Esophagus muscularis mucosa (tissue), 3 donors: Measurements from ENCODE around the gene ANKRD16.
"Not testable (repeated sequence)": the region's sequence is repeated elsewhere in the genome, so short reads cannot be mapped to it uniquely, and the experiment has no call there.

Source experiments
- CTCF ChIP-seq, 3 experiments: fragments of 200-600 bp in 2 of 3; fragments of 450-650 bp in 1 of 3; sonication (generic) in 2 of 3; IDR thresholded peaks; one replicate each; pipeline ENCODE4 v1.5.1; 2017 to 2019; ENCODE audit warnings: antibody characterized with exemption in 3 of 3, mild to moderate bottlenecking in 2 of 3, moderate library complexity in 1 of 3
- POLR2AphosphoS5 ChIP-seq, 2 donors: sonication (generic); formaldehyde crosslinking; IDR thresholded peaks; one replicate each; pipeline ENCODE4 v1.6.1; 2017; ENCODE audit warnings: antibody characterized with exemption in 2 of 2

GRCh38 chr10:5826511-5826910, 63.2 kb downstream of the ANKRD16 start:
- not testable (repeated sequence) for TF ChIP-seq CTCF, POLR2AphosphoS5 (IDR thresholded peaks at IDR 0.05)
